Hepatocyte (in vitro differentiated cells): Measurements from ENCODE around the gene HS3ST4.

Experiments used
- CTCF ChIP-seq: fragments of 200-600 bp; sonication (generic); IDR thresholded peaks from 2 replicates; pipeline ENCODE4 v1.5.1; 2016; ENCODE audit warnings: antibody characterized with exemption, mild to moderate bottlenecking; ENCODE audit not compliant: poor library complexity
- EZH2 ChIP-seq: fragments of 200-600 bp; sonication (generic); IDR thresholded peaks from 2 replicates; pipeline ENCODE4 v1.6.1; 2016; ENCODE audit warnings: antibody characterized with exemption, mild to moderate bottlenecking, borderline replicate concordance
- EZH2phosphoT487 ChIP-seq: fragments of 200-600 bp; sonication (generic); IDR thresholded peaks from one replicate; pipeline ENCODE4 v1.6.1; 2018; ENCODE audit warnings: antibody characterized with exemption, mild to moderate bottlenecking, low read depth, moderate library complexity; ENCODE audit not compliant: unreplicated experiment, severe bottlenecking

GRCh38 chr16:25897702-25898101 lies 205.9 kb downstream of the HS3ST4 start:
- TF ChIP-seq CTCF, result no peak
- TF ChIP-seq EZH2, result no peak
- TF ChIP-seq EZH2phosphoT487, result no peak
